Hematopoietic multipotent progenitor cell treated with erythropoietin and hydrocortisone succinate and interleukin-3 and kit ligand, for 8 days (in vitro differentiated cells): ENCODE data around the gene ADD3.

Experiments used
- DNase-seq: peaks from one replicate; pipeline ENCODE4 v3.0.0-alpha.2; 2015

Gene ADD3

DNA sequence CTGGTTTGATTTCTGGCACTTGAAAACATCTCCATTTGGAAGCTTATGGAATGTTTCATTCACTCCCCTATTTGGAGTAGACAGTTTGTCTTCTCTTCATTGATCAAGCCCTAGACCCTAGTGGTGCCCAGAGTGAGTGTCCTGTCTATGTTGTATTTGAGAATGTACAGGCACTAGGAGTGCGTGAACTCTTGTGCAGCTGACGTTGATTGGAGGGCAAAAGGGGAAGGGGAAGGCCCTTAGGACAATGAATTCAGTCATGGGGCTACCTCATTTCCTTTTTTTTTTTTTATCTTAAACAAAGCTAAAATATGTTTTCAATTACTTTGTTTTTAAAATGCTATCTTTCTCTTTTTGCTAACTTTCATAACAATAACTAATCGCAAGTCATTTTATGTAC lies 66.5 kb downstream of the ADD3 start:
- DNase-seq, result no peak

DNA sequence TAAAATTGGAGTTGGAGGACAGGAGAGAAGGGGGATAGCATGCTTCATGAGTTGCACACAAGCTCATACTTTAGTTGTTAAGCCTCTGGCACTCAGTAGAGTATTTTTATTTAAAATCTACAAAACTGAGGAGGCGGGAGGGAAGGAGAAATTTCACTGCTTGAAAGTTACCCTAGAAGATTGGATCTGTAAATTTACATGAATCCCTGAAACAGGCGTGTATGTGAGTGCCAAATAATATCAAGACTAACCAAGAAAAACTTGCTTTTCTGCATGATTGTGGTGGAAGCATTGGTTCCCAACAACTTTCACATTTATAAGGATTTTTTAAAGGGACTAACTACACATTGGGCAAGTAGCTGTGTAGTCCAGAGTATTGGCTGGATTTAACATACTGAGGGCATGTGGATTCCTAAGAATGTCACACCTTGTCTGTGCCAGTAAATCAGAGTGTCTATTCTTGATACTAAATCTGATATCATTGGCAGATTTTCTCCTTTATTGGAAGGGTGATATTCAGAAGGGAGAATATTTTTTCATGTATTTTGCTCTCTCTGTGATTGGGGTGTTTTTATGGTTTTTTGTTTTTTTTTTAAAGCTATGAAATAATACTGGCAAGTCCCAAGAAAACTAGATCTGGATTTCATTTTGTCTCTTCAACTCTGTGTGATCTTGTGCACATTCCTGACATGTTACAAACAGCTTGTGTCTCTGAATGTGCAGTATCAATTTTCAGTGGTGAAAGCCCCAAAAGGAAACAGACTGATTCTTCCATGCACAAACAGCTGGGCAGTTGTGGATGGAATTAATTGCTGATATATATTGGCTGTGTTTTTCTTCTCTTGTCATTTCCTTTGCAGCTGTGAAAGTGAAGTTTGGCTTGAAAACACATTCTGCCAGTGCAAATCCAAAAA lies 67.2 kb downstream of the ADD3 start:
- DNase-seq, result no peak

DNA sequence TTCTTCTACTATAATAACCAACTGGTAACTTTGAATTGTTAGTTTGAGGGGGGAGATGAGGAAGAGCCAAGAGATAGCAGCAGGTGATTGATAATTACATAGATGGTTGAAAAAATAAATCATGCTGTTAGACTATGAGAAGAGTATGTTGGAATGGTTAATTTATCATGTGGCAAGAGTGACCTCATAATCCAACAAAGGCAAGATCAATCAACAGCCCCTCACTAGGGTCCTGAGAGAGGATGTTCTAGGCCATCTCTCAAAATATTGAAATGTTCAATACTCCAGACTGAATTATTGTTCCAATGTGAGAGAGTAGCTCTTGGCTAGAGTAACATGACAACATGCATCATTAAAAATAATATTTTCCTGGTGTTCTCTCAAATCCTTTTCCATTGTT lies 67.9 kb downstream of the ADD3 start:
- DNase-seq, result no peak

DNA sequence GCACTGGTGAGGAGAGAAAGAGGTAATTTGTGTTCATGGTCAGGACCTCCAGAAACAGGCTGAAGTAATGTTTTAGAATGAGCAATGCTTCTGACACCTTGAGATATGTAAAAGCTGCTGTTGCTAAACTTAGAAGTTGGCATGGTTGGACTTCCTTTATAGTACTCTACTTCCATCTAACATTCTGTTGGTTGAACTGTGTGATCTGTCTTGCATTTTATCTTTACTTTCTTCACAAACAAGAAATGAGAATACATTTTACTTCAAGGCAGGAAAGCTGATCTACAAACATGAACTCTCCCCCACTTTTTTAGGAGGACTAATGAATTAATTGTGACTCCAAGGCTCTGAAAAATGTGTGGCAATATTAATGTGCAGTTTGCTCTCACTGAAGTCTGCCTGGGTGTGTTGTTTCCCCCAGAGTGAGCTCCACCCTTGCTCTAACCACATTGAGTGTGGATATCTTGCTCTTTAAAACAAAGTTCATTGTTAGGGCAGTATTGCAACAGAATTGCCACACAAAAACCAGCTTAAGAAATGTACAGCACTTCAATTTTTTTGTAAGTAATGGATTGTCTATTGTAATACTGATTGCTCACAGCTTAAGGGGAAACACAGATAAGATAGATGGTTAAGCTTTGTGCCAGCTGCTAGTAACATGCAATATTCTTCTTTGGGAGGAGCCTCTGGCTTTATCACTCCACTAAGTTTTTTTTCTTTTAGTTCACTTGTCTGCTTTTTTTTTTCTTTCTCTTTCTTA lies 69.0 kb downstream of the ADD3 start:
- DNase-seq, result peak; percentile 90

GRCh38 chr10:110077436-110078130 lies 69.8 kb downstream of the ADD3 start:
- peak; percentile 44 for DNase-seq

DNA sequence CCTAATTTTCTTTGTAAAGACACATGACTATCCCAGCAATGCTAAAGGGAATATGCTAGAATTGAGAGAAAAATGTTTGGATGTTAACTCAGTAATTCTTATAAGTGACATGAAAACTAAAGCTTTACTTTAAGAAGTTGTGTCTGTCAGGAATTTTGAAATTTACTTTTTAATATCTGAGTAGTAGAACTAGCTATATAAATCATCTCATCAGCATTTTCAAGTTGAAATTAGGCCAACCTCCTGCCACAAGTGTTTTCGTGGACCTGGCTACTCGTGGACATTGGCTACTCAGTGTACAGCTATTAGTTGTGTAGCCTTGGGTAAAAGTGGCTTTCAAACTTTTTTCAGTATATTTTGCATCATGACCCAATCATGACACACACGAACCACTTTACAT lies 70.5 kb downstream of the ADD3 start:
- no peak for DNase-seq

GRCh38 chr10:110081911-110082310 lies 74.1 kb downstream of the ADD3 start:
- DNase-seq, result peak; percentile 72

- DNase-seq, result peak; percentile 61
Measured at GRCh38 chr10:110083884-110084283, 76.1 kb downstream of the ADD3 start.

GRCh38 chr10:110087682-110088081 lies 79.9 kb downstream of the ADD3 start:
- no peak for DNase-seq

GRCh38 chr10:110088367-110089104 lies 80.8 kb downstream of the ADD3 start:
- no peak for DNase-seq

GRCh38 chr10:110091830-110092229 lies 84.0 kb downstream of the ADD3 start:
- no peak for DNase-seq

- no peak for DNase-seq
Measured at GRCh38 chr10:110093722-110094121, 85.9 kb downstream of the ADD3 start.

- no peak for DNase-seq
Measured at GRCh38 chr10:110094786-110095185, 87.0 kb downstream of the ADD3 start.

- DNase-seq, result no peak
Measured at GRCh38 chr10:110101464-110102144, 93.8 kb downstream of the ADD3 start.

DNA sequence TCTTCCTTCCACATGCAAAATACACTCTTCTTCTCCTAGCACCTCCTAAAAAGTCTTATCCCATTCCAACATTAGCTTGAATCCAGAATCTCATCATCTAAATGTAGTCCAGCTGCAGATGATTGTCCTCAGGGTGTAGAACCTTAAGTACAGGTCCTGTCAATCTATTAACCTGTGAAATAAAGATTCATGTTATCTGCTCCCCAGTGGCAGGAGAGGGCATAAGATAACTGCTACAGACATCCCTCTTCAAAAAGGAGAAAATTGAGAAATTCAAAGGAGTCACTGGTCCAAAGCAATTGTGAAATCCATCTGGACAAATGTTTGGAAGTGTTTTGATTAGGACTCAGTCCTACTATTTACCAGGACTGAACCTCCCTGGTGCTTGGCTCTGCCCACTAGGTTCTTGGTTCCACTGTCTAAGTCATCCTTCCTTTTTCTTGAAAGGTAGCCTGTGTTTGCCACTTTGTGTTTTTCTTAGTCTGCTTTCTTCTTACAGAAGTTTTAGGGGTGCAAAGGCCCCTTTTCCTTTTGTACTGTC lies 96.2 kb downstream of the ADD3 start:
- DNase-seq, result no peak

DNA sequence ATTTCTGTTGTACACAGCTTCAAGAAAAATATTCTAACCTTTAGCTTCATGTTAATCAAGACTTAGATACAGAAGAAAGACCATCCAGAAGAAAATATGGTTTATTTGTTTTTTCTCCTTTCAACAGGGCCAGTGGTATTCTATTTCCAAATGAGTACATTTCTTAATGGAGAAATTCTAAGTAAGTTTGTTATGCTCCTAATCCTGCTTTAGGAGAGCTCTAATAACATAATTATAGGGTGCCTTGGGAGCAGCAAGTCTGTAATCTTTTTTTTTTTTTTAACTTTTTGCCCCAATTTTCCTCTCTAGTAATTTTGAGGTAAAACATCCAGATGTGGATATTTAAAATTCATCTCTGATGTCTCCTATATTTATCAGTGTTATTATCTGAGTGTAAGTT lies 98.1 kb downstream of the ADD3 start:
- DNase-seq, result no peak

GRCh38 chr10:110107430-110107829 lies 99.6 kb downstream of the ADD3 start:
- DNase-seq, result no peak

- no peak for DNase-seq
Measured at GRCh38 chr10:110107887-110108286, 100.1 kb downstream of the ADD3 start.

- DNase-seq, result no peak
Measured at GRCh38 chr10:110109511-110109910, 101.7 kb downstream of the ADD3 start.

DNA sequence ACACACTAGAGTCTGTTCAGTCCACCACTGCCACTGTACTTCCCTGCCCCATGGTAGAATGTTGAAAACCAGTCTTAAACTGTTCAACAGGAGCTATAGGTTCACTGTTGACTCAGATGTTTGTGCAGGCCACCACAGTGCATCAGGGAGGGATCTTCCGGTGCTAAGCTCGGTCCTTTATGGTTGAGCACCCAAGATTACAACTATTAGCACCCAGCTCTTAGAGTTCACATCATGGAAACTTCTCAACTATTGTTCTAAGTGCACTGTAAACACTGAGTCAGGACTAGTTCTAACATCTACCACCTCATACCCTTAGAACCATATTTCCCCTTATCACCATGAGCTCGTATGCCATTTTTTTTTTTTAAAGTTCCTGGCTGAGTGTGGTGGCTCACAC lies 102.6 kb downstream of the ADD3 start:
- no peak for DNase-seq

DNA sequence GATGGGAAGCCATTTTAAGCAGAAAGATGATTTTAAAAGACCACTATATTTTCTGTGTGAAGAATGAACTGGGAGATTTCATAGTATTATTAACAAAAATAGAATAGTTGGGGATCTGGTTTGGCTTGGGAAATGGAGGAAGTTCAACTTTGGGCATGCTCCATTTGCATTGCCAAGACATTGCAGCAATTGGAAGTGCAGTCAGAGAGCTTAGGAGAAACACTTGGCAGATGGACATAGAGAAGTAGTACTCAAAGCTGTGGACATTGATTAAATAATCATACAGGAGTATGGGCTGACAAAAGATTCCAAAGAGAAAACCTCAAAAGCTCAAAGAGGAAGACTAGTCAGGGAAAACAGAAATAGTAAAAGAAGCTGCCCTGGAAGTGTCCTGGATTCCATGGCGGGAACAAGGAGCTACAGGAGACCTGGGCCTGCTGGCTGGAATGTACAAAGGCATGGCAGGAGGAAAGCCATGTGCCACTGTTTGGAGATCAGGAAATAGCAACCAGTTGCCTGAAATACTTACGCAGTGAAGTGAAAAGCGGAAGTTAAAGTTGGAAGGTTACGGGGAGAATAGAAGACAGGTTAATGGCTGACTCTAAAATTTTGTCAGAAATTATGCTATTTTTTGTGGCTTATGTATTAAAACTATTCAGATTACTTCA lies 106.0 kb downstream of the ADD3 start:
- DNase-seq, result no peak
